Right atrium auricular region (tissue), 2 donors: Measurements from ENCODE around the gene FSCN2. TPM values are rescaled to one million over a fixed set of nuclear protein-coding genes. Genes with fewer than 3 reads are reported as not detected.

ENCODE experiments used
- DNase-seq: peaks from one replicate; pipeline ENCODE4 v3.0.0-alpha.2; 2019; ENCODE audit warnings: low spot score
- H3K27ac ChIP-seq, 2 donors: fragments of 200-600 bp; sonication (generic); 1 replicate in 1 of 2; 2 replicates in 1 of 2; pipeline ENCODE4 v1.5.1; 2016 to 2019
- H3K27me3 ChIP-seq, 2 donors: fragments of 200-600 bp; sonication (generic); one replicate each; pipeline versions ENCODE4 v1.5.1 to v1.6.0; 2017 to 2019
- H3K36me3 ChIP-seq: fragments of 200-600 bp; sonication (generic); one replicate; pipeline ENCODE4 v1.5.1; 2016
- H3K4me1 ChIP-seq, 2 donors: fragments of 200-600 bp; sonication (generic); one replicate each; pipeline versions ENCODE4 v1.5.1 to v1.6.0; 2017 to 2019
- H3K4me3 ChIP-seq, 2 donors: fragments of 200-600 bp; sonication (generic); 1 replicate in 1 of 2; 2 replicates in 1 of 2; pipeline ENCODE4 v1.5.1; 2017 to 2019; ENCODE audit warnings: mild to moderate bottlenecking in 1 of 2, moderate library complexity in 1 of 2
- H3K9me3 ChIP-seq, 2 donors: fragments of 200-600 bp; sonication (generic); one replicate each; pipeline ENCODE4 v1.5.1; 2019
- CTCF ChIP-seq, 2 donors: fragments of 200-600 bp; sonication (generic); IDR thresholded peaks; one replicate each; pipeline ENCODE4 v1.5.1; 2019; ENCODE audit warnings: antibody characterized with exemption in 2 of 2
- total RNA-seq, 2 donors: library from RNA; depleted of rRNA; stranded (reverse); fragments of >200 nt; gene quantifications; one replicate each; pipeline ENCODE4 v1.1.0, GENCODE V29; 2016

The FSCN2 gene
- total RNA-seq, 2 donors from 2014 or later = 0.63 to 0.74 TPM

GRCh38 chr17:81489998-81490992, 37.9 kb upstream of the FSCN2 start:
- Histone ChIP-seq H3K36me3 (no peaks in the 10 kb centered on the region), H3K4me3 (no peak overlapping the region), H3K4me1 (peaks cover 0 to 26% of the 10 kb centered on the region in 2 donors), H3K27ac (no peak overlapping the region), H3K9me3 (no peaks in the 10 kb centered on the region), H3K27me3 (no peaks in the 10 kb centered on the region)
- TF ChIP-seq CTCF (IDR thresholded peaks at IDR 0.05) = no peak
- DNase-seq = no peak

DNA sequence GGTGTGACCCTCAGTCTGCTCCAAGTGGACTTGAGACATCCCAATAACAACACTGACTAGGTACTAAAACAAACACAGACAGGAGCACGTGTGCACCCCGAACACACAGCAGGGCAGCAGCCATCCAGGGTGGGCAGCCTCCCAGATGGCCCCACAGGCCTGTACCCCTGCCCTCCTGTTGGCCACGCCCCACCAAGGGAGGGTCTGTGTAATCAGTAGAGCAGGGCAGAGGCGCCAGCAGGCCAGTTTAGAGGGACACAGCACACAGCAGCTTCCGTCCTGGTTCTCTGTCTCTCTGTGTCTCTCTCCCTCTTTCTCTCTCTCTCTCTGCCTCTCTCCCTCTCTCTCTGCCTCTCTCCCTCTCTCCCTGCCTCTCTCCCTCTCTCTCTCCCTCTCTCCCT, 37.0 kb upstream of the FSCN2 start:
- Histone ChIP-seq H3K36me3 (no peaks in the 10 kb centered on the region), H3K27ac (no peak overlapping the region), H3K4me3 (no peak overlapping the region), H3K4me1 (peaks cover 0 to 26% of the 10 kb centered on the region in 2 donors), H3K9me3 (no peaks in the 10 kb centered on the region), H3K27me3 (no peaks in the 10 kb centered on the region)
- TF ChIP-seq CTCF (IDR thresholded peaks at IDR 0.05) = no peak
- no peak for DNase-seq

GRCh38 chr17:81491761-81492160, 36.4 kb upstream of the FSCN2 start:
- peaks cover 0 to 26% of the 10 kb centered on the region in 2 donors for H3K4me1 ChIP-seq
- H3K9me3 ChIP-seq = no peaks in the 10 kb centered on the region
- no peak overlapping the region for H3K27ac ChIP-seq
- H3K4me3 ChIP-seq = no peak overlapping the region
- no peak for TF ChIP-seq CTCF (IDR thresholded peaks at IDR 0.05)
- H3K27me3 ChIP-seq = no peaks in the 10 kb centered on the region
- no peaks in the 10 kb centered on the region for H3K36me3 ChIP-seq
- DNase-seq = no peak

DNA sequence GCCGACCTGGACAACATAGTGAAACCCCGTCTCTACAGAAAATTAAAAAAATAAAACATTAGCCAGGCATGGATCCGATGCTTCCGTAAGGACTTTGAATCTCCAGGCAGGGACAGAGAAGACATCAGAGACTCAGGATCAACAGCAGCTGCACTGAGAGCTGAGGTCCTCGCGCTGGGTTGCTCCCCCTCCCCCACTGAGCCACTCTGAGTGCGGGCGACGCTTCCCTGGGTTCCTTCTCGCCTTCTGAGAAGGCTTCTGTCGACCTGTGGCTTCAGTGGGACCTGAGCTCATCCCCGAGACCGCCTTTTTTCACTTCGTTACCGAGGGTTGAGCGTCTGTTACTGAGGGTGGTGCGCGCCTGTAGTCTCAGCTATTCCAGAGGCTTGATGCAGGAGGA, 36.0 kb upstream of the FSCN2 start:
- Histone ChIP-seq H3K36me3 (no peaks in the 10 kb centered on the region), H3K9me3 (no peaks in the 10 kb centered on the region), H3K27me3 (no peaks in the 10 kb centered on the region), H3K4me1 (peaks cover 0 to 26% of the 10 kb centered on the region in 2 donors), H3K27ac (no peak overlapping the region), H3K4me3 (no peak overlapping the region)
- no peak for DNase-seq
- TF ChIP-seq CTCF (IDR thresholded peaks at IDR 0.05) = no peak

- H3K9me3 ChIP-seq = no peaks in the 10 kb centered on the region
- H3K27me3 ChIP-seq = no peaks in the 10 kb centered on the region
- no peak overlapping the region for H3K4me3 ChIP-seq
- no peak for DNase-seq
- H3K4me1 ChIP-seq = peaks cover 0 to 21% of the 10 kb centered on the region in 2 donors
- H3K36me3 ChIP-seq = no peaks in the 10 kb centered on the region
- H3K27ac ChIP-seq = no peak overlapping the region
- no peak for TF ChIP-seq CTCF (IDR thresholded peaks at IDR 0.05)
Observed at GRCh38 chr17:81492706-81493105, 35.5 kb upstream of the FSCN2 start.
